CD4-positive, alpha-beta T cell treated with Interleukin-6 for 4 hours (primary cell): Measurements from ENCODE around the gene NAGA.

Experiments
- DNase-seq: peaks from one replicate; pipeline ENCODE4 v3.0.0-alpha.2; 2020; ENCODE audit warnings: mixed read lengths

NAGA gene

GRCh38 chr22:42035256-42035655 is 35.4 kb downstream of the NAGA start:
- no peak for DNase-seq

GRCh38 chr22:42033263-42034181 is 37.1 kb downstream of the NAGA start:
- DNase-seq: no peak

DNA sequence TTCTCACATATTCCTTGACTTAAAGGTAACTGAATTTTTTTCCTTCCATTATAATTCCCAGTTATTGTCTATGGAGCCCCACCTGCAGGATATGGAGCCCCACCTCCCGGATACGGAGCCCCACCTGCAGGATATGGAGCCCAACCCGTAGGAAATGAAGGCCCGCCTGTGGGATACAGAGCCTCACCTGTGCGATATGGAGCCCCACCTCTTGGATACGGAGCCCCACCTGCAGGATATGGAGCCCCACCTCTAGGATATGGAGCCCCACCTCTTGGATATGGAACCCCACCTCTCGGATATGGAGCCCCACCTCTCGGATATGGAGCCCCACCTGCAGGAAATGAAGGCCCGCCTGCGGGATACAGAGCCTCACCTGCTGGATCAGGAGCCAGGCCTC is 43.9 kb downstream of the NAGA start:
- no peak for DNase-seq

DNA sequence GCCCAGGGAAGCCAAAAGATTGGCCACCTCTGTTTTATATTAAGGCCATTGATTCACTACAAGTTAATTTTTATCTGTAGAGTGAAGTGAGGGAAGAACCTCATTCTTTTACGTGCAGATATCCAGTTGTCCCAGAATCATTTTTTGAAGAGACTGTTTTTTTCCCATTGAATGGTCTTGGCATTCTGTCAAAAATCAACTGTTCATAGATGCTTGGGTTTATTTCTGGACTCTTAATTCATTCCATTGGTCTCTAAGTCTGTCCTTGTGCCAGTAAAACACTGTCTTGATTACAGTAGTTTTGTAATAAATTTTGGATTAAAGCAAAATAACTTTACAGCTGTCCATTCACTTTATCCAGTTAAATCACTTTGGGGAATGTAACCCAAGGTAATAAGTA is 45.2 kb downstream of the NAGA start:
- no peak for DNase-seq

- DNase-seq: no peak
Observed at GRCh38 chr22:42022162-42022847, 48.3 kb downstream of the NAGA start.

- no peak for DNase-seq
Observed at GRCh38 chr22:42021571-42021970, 49.0 kb downstream of the NAGA start.

- no peak for DNase-seq
Observed at GRCh38 chr22:42018224-42018623, 52.4 kb downstream of the NAGA start.

GRCh38 chr22:42016111-42016510 is 54.5 kb downstream of the NAGA start:
- DNase-seq: no peak

DNA sequence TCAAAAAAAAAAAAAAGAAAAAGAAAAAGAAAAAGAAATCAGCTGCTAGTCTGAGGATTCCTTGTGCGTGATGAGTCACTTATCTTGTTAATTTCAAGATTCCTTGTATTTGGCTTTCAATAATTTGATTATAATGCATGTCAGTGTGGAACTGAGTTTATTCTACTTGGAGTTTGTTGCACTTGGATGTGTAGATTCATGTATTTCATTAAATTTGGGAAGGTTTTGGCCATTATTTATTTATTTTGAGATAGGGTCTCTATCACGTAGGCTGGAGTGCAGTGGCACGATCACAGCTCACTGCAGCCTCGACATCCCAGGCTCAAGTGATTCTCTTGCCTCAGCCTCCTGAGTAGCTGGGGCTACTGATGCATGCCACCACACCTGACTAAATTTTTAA is 57.2 kb downstream of the NAGA start:
- no peak for DNase-seq

DNA sequence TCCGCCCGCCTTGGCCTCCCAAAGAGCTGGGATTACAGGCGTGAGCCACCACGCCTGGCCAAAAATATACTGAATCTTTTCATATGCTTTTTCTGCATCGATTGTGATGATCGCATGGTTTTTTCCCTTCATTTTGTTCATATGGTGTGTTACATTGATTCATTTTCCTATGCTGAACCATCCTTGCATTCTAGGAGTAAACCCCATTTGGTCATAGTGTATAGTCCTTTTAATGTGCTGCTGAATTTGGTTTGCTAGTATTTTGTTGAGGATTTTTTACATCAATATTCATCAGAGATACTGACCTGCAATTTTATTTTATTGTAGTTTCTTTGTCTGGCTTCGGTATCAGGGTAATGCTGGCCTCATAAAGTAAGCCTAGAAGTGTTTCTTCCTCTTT is 59.8 kb downstream of the NAGA start:
- no peak for DNase-seq
